SK-N-SH treated with all-trans-retinoic acid at 6 μM for 48 hours (cell line): ENCODE data around the gene EIF3I.

Source experiments
- ATAC-seq: fragments of 200-7000 bp; cut with Tn5 transposase; 3 replicates; pipeline ENCODE4 v1.9.1; 2020; ENCODE audit warnings: mild to moderate bottlenecking, moderate library complexity
- ARNTL ChIP-seq: fragments of 450-650 bp; formaldehyde crosslinking; IDR thresholded peaks from 2 replicates; pipeline ENCODE4 v1.5.0; 2020; ENCODE audit warnings: low read depth, mild to moderate bottlenecking, moderate library complexity, borderline replicate concordance
- BACH2 ChIP-seq: fragments of 250-450 bp; sonication (Bioruptor Pico); IDR thresholded peaks from 2 replicates; pipeline ENCODE4 v1.9.0; 2021; ENCODE audit warnings: mild to moderate bottlenecking, borderline replicate concordance
- CSDC2 ChIP-seq: fragments of 250-450 bp; sonication (Bioruptor Pico); IDR thresholded peaks from 2 replicates; pipeline ENCODE4 v1.5.0; 2020; ENCODE audit warnings: mild to moderate bottlenecking, moderate library complexity
- ESRRG ChIP-seq: fragments of 250-450 bp; sonication (Bioruptor Pico); IDR thresholded peaks from 2 replicates; pipeline ENCODE4 v1.6.1; 2021; ENCODE audit warnings: mild to moderate bottlenecking
- ISL1 ChIP-seq: fragments of 250-450 bp; sonication (Bioruptor Pico); IDR thresholded peaks from 2 replicates; pipeline ENCODE4 v2.1.2; 2022; ENCODE audit warnings: mild to moderate bottlenecking, moderate library complexity
- OSR1 ChIP-seq: fragments of 250-450 bp; sonication (Bioruptor Pico); IDR thresholded peaks from 2 replicates; pipeline ENCODE4 v1.8.0; 2022; ENCODE audit warnings: moderate library complexity, mild to moderate bottlenecking, inconsistent platforms
- PATZ1 ChIP-seq: fragments of 250-450 bp; sonication (Bioruptor Pico); IDR thresholded peaks from 2 replicates; pipeline ENCODE4 v1.8.0; 2020; ENCODE audit warnings: mild to moderate bottlenecking, moderate library complexity, borderline replicate concordance
- POU6F1 ChIP-seq: fragments of 250-450 bp; sonication (Bioruptor Pico); IDR thresholded peaks from 2 replicates; pipeline ENCODE4 v1.8.0; 2021; ENCODE audit warnings: low read depth, mild to moderate bottlenecking, moderate library complexity, borderline replicate concordance
- PPARA ChIP-seq: fragments of 250-450 bp; sonication (Bioruptor Pico); IDR thresholded peaks from 2 replicates; pipeline ENCODE4 v1.5.0; 2020; ENCODE audit warnings: mild to moderate bottlenecking, borderline replicate concordance
- RARB ChIP-seq: fragments of 250-450 bp; sonication (Bioruptor Pico); IDR thresholded peaks from 2 replicates; pipeline ENCODE4 v1.8.0; 2021; ENCODE audit warnings: mild to moderate bottlenecking, moderate library complexity
- SNAI2 ChIP-seq: fragments of 250-450 bp; sonication (Bioruptor Pico); IDR thresholded peaks from 2 replicates; pipeline ENCODE4 v1.5.0; 2020; ENCODE audit warnings: mild to moderate bottlenecking, moderate library complexity
- TCF4 ChIP-seq: fragments of 250-450 bp; sonication (Bioruptor Pico); IDR thresholded peaks from 2 replicates; pipeline ENCODE4 v1.8.0; 2021; ENCODE audit warnings: mild to moderate bottlenecking, moderate library complexity, borderline replicate concordance
- TOX ChIP-seq: fragments of 250-450 bp; sonication (Bioruptor Pico); IDR thresholded peaks from 2 replicates; pipeline ENCODE4 v1.8.0; 2021; ENCODE audit warnings: mild to moderate bottlenecking, moderate library complexity, borderline replicate concordance
- TSHZ2 ChIP-seq: fragments of 250-450 bp; sonication (Bioruptor Pico); IDR thresholded peaks from 2 replicates; pipeline ENCODE4 v1.5.0; 2020; ENCODE audit warnings: mild to moderate bottlenecking, moderate library complexity
- ZC3H10 ChIP-seq: fragments of 250-450 bp; sonication (Bioruptor Pico); IDR thresholded peaks from 2 replicates; pipeline ENCODE4 v1.5.1; 2021; ENCODE audit warnings: mild to moderate bottlenecking, moderate library complexity
- ZFP3 ChIP-seq: fragments of 250-450 bp; sonication (Bioruptor Pico); IDR thresholded peaks from 2 replicates; pipeline ENCODE4 v1.5.0; 2020; ENCODE audit warnings: mild to moderate bottlenecking, moderate library complexity
- ZFP30 ChIP-seq: fragments of 450-650 bp; formaldehyde crosslinking; IDR thresholded peaks from 2 replicates; pipeline ENCODE4 v1.5.0; 2022; ENCODE audit warnings: mild to moderate bottlenecking, moderate library complexity
- ZNF565 ChIP-seq: fragments of 450-650 bp; formaldehyde crosslinking; conservative IDR thresholded peaks from 2 replicates; pipeline ENCODE4 v1.5.0; 2020; ENCODE audit warnings: low read depth, mild to moderate bottlenecking, moderate library complexity
- ZNF70 ChIP-seq: fragments of 450-650 bp; formaldehyde crosslinking; IDR thresholded peaks from 2 replicates; pipeline ENCODE4 v1.5.0; 2020; ENCODE audit warnings: mild to moderate bottlenecking, moderate library complexity
- ZNF8 ChIP-seq: fragments of 450-650 bp; formaldehyde crosslinking; IDR thresholded peaks from 2 replicates; pipeline ENCODE4 v1.5.0; 2020; ENCODE audit warnings: mild to moderate bottlenecking, moderate library complexity
- TF ChIP-seq, protein P1 (sequence below): fragments of 250-450 bp; sonication (Bioruptor Pico); IDR thresholded peaks from 2 replicates; pipeline ENCODE4 v1.5.1; 2020; ENCODE audit warnings: low read depth, mild to moderate bottlenecking, moderate library complexity
- TF ChIP-seq, protein P2 (sequence below): fragments of 250-450 bp; sonication (Bioruptor Pico); IDR thresholded peaks from 2 replicates; pipeline ENCODE4 v1.5.1; 2021; ENCODE audit warnings: mild to moderate bottlenecking, moderate library complexity

Gene EIF3I

DNA sequence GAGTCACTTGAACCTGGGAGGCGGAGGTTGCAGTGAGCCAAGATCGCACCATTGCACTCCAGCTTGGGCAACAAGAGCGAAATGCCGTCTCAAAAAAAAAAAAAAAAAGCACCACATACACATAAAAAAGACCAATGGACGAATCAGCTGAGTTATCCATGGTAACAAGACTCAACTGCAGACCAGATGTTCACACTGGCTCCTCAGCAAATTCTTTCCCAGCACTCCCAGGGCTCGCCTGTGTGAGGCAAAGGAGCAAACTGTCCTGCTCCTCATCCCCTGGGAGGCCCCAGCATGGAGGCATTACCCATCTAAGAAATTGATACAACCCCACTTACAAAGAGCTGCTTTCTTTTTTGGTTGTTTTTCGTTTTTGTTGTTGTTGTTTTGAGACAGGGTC, 3.2 kb upstream of the EIF3I start (continued):
- TF ChIP-seq, protein P1, sequence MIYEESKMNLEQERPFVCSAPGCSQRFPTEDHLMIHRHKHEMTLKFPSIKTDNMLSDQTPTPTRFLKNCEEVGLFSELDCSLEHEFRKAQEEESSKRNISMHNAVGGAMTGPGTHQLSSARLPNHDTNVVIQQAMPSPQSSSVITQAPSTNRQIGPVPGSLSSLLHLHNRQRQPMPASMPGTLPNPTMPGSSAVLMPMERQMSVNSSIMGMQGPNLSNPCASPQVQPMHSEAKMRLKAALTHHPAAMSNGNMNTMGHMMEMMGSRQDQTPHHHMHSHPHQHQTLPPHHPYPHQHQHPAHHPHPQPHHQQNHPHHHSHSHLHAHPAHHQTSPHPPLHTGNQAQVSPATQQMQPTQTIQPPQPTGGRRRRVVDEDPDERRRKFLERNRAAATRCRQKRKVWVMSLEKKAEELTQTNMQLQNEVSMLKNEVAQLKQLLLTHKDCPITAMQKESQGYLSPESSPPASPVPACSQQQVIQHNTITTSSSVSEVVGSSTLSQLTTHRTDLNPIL (CRISPR knock-in tag), result no peak

DNA sequence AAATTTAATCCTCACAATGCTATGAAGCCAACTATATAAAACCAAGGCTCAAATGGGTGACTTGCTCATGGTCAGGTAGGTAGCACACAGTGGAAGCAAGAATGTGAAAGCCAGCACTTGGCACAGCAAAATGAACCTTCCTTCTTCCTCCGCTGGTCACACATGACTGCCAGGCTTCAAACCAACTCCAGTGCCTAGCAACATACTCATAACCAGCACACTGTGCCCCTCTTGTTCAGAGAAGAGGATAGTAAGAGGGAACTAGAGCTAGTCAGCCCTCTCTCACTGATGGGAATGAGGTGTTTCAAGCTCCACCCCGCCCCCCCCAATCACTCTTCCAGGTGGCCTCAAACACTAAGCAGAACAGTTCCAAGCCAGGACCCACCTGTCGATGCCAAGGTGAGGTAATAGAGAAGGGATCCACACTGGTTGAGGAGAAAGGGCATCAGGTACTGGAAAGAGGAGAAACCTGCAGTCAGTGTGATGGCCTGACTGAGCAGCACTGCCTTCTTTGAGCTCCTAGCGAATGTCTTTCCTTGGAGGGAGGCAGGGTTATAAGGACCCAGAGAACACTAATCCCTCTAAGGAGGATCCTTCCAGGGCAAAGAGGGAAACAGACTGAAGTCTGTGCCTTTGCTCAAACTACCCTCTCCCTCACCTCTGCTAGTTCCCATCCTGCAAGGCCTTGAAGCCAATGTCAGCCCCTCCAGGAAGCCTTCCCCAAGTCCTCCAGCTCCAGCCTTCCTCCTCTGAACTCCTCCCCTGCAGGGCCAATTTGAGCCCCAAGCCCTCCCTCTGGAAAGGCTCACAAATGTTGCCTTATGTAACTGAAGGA, 1.2 kb upstream of the EIF3I start:
- no peak for ATAC-seq
- TF ChIP-seq POU6F1 (CRISPR knock-in tag) (no peak), ZNF8 (CRISPR knock-in tag) (no peak), TOX (CRISPR knock-in tag) (no peak), BACH2 (CRISPR knock-in tag) (no peak), OSR1 (no peak), ZC3H10 (no peak), ZNF565 (no peak), ZNF70 (CRISPR knock-in tag) (no peak), TCF4 (CRISPR knock-in tag) (no peak), ARNTL (no peak), ESRRG (CRISPR knock-in tag) (no peak), SNAI2 (CRISPR knock-in tag) (no peak), PPARA (CRISPR knock-in tag) (no peak), CSDC2 (CRISPR knock-in tag) (no peak), ZFP30 (CRISPR knock-in tag) (no peak), ISL1 (CRISPR knock-in tag) (no peak), TSHZ2 (no peak), RARB (CRISPR knock-in tag) (no peak)
- TF ChIP-seq, protein P2, sequence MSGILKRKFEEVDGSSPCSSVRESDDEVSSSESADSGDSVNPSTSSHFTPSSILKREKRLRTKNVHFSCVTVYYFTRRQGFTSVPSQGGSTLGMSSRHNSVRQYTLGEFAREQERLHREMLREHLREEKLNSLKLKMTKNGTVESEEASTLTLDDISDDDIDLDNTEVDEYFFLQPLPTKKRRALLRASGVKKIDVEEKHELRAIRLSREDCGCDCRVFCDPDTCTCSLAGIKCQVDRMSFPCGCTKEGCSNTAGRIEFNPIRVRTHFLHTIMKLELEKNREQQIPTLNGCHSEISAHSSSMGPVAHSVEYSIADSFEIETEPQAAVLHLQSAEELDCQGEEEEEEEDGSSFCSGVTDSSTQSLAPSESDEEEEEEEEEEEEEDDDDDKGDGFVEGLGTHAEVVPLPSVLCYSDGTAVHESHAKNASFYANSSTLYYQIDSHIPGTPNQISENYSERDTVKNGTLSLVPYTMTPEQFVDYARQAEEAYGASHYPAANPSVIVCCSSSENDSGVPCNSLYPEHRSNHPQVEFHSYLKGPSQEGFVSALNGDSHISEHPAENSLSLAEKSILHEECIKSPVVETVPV (CRISPR knock-in tag), result no peak
- TF ChIP-seq, protein P1 (CRISPR knock-in tag), result no peak
- TF ChIP-seq, all 23 proteins: peak for 0

DNA sequence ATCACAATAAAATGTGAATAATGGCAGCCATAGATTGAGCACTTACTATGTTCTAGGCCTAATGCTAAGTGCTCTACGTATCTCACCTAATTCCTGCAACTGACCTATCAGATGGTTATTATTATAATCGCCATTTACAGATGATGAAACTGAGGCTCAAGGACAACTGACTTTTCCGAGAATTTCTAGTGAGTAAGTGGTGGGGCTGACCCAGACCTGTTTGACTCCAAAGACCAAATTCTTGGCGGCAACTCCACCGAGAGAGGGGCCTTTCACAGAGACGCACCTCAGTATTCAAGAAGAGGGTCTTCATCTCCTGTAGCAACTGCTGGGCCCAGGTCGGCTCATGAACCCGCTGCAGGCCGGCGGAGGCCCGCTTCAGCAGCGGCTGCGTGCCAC, 627 bp upstream of the EIF3I start:
- ATAC-seq, result peak; percentile 3; the same call in 2 of the 3 replicates
- TF ChIP-seq OSR1 (no peak), ISL1 (CRISPR knock-in tag) (no peak)

DNA sequence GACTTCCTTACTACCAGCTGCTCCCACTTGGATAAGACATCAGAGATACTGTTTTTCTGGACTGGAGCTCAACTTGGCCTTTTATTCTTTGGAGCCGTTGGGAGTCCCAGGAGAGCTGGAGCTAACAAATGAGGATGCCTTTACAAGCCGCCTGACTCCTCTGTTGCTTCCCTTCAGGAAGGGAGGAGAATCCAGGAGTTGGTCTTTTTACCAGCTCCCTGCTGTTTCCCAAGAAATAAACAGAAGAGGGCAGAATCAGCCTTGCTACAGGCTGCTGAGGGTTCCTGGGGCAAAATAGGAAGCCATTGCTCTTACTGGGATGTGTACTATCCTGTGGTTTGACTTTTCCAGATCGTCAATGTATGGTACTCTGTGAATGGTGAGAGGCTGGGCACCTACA, 1.5 kb downstream of the EIF3I start:
- ATAC-seq, result no peak
- TF ChIP-seq BACH2 (CRISPR knock-in tag) (no peak), ARNTL (no peak), PATZ1 (CRISPR knock-in tag) (no peak), ZNF70 (CRISPR knock-in tag) (no peak), ZFP3 (no peak), ZNF565 (no peak)
